Activated CD4-positive, alpha-beta T cell treated with anti-CD3 and anti-CD28 coated beads for 36 hours (primary cell): Measurements from ENCODE around the gene MKNK1. TPM values are rescaled to one million over a fixed set of nuclear protein-coding genes. Genes with fewer than 3 reads are reported as not detected.

Source experiments
- ATAC-seq: fragments of 200-7000 bp; cut with Tn5 transposase; one replicate; pipeline ENCODE4 v1.10.0; 2021; ENCODE audit warnings: mild to moderate bottlenecking, moderate library complexity
- CTCF ChIA-PET: fragments of 350-600 bp; sonication (Branson Sonifier 250); formaldehyde crosslinking; loops from one replicate; lab custom pipeline; 2021; ENCODE audit warnings: antibody characterized with exemption; lab: Charles Lee
- POLR2A ChIA-PET: fragments of 350-600 bp; sonication (Branson Sonifier 250); formaldehyde crosslinking; loops from one replicate; lab custom pipeline; 2021; ENCODE audit warnings: antibody characterized with exemption, inconsistent platforms; lab: Charles Lee
- DNase-seq: peaks from one replicate; pipeline ENCODE4 v3.0.0-alpha.2; 2020
- H3K27ac Mint-ChIP-seq: one replicate; pipeline ENCODE4 v1.8.0; 2021; ENCODE audit warnings: mixed read lengths
- H3K27me3 Mint-ChIP-seq: one replicate; pipeline ENCODE4 v1.8.0; 2021; ENCODE audit warnings: mixed read lengths
- H3K36me3 Mint-ChIP-seq: one replicate; pipeline ENCODE4 v1.8.0; 2021; ENCODE audit warnings: low read depth, mixed read lengths
- H3K4me1 Mint-ChIP-seq: one replicate; pipeline ENCODE4 v1.8.0; 2021; ENCODE audit warnings: mixed read lengths
- H3K4me3 Mint-ChIP-seq: one replicate; pipeline ENCODE4 v1.8.0; 2021; ENCODE audit warnings: mild to moderate bottlenecking, moderate library complexity, mixed read lengths
- H3K9me3 Mint-ChIP-seq: one replicate; pipeline ENCODE4 v1.8.0; 2021; ENCODE audit warnings: low read depth, mixed read lengths
- intact Hi-C, 2 experiments: fragments of 100-400 bp; cut with DNase I in 1 of 2; cut with micrococcal nuclease in 1 of 2; formaldehyde crosslinking; loops; one replicate each; pipeline versions ENCODE4 v1.14.2 to v1.15.1; 2022 to 2024; cut with DNase I, micrococcal nuclease
- total RNA-seq, 2 experiments: library from RNA; stranded (reverse); gene quantifications; one replicate each; pipeline ENCODE4 v1.2.3, GENCODE V29; 2021

Gene MKNK1
- total RNA-seq, 2 experiments from 2014 or later = 27.8 to 31.0 TPM

GRCh38 chr1:46612937-46613660, 9.0 kb upstream of the MKNK1 start:
- POLR2A ChIA-PET = interaction anchor here (0.6 kb wide), 1 partner anchor 139 kb away, joined by 3 read pairs; no protein-coding TSS in a partner anchor
- ATAC-seq = no peak
- Mint-ChIP-seq H3K9me3 (no peaks in the 10 kb centered on the region), H3K27me3 (no peaks in the 10 kb centered on the region), H3K27ac (peak overlapping the region; percentile 29), H3K36me3 (peaks cover 12% of the 10 kb centered on the region), H3K4me3 (no peak overlapping the region), H3K4me1 (peaks cover 48% of the 10 kb centered on the region)
- intact Hi-C loops = no loop called here
- DNase-seq = no peak
- CTCF ChIA-PET = interaction anchor here (1.1 to 5.6 kb wide), 3 partner anchors 8 to 11 kb away, joined by 3 to 47 read pairs (median 3); partner anchors contain the start of gene MKNK1

- DNase-seq (no peak), ATAC-seq (no peak)
- no peaks in the 10 kb centered on the region for H3K9me3 Mint-ChIP-seq
- H3K36me3 Mint-ChIP-seq = peaks cover 12% of the 10 kb centered on the region
- peaks cover 41% of the 10 kb centered on the region for H3K4me1 Mint-ChIP-seq
- no peak overlapping the region for H3K27ac Mint-ChIP-seq
- no peaks in the 10 kb centered on the region for H3K27me3 Mint-ChIP-seq
- no peak overlapping the region for H3K4me3 Mint-ChIP-seq
- CTCF ChIA-PET = no interaction called here
- intact Hi-C loops = no loop called here
- POLR2A ChIA-PET = no interaction called here
Observed at GRCh38 chr1:46611691-46612221, 7.7 kb upstream of the MKNK1 start.

DNA sequence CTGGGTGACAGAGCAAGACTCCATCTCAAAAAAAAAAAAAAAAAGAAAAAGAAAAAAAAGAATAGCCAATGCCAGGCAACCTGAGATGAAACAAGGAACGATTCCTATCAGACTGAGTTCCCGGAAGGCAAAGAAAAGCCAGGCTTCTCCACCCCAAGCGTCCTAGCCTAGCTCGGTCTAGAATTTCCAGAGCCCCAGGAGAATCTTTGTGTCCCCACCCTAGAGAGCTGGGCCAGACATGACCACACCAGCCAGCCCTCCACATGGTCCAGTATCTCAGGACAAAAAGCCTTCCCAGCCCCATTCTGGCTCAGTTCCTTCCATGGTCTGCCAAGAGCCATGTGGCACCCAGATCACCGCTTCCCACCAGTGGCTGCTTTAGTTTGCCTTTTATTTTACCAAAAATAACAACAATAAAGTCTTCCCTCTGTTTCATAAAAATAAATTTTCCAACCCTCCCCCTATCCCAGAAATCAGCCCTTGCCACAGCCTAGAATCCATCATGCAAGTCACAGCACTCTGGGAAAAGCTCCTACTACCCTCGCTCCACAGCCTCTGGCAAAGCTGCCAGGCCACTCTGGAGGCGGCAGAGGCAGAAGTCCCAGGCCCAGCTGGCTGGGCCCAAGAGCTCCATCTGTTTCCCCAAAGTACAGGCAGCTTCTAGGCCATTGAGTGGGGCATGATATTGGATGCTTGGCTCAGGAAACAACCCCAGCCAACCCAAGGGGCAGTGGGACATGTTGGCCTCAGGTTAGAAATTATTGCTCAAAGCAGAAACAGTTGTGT, 3.5 kb upstream of the MKNK1 start:
- H3K27ac Mint-ChIP-seq = no peak overlapping the region
- peaks cover 35% of the 10 kb centered on the region for H3K4me1 Mint-ChIP-seq
- intact Hi-C loops = loop anchor here in 1 of 2 experiments (10.0 kb wide), 2 partner anchors 727 to 923 kb away; partner anchors contain the start of genes CMPK1, GPBP1L1 and TMEM69
- ChIA-PET CTCF (interaction anchor here (0.6 to 5.4 kb wide), 2 partner anchors 8 to 65 kb away, joined by 3 to 47 read pairs; partner anchors contain the start of gene MOB3C), POLR2A (no interaction called here)
- ATAC-seq = no peak
- H3K4me3 Mint-ChIP-seq = no peak overlapping the region
- H3K27me3 Mint-ChIP-seq = no peaks in the 10 kb centered on the region
- no peak for DNase-seq
- no peaks in the 10 kb centered on the region for H3K9me3 Mint-ChIP-seq
- H3K36me3 Mint-ChIP-seq = peaks cover 10% of the 10 kb centered on the region

DNA sequence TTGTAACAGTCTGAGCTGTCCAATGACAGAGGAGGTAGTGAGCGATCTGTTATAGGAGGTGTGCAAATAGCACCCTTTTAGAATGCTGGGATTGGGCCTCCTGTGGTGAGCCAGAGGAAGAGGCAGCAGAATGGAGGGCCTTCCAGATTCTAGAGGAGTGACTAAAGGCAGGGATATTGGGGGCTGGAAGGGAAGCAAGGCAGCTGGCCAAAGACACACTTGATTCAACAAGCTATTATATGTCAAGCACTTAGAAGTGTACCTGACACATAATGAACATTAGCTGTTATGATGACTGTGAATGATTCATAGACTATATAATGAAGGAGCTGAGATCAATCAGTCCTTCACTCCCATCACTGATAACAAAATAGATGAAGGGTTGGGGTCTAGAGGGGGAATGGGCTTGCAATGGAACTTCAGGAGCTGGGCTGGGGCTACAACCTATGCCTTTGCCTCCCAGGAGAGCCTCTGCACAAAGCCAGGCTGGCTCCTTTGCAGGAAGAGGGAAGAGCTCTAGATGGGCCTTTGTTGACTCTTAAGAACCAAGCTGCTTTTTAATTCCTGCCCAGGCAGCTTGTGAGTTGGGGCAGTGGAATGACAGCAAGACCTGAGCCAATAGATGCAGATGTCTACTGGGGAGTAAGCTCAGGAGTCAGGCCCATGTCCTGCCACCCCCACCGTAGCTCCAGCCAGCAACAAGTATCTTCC, 2.3 kb upstream of the MKNK1 start:
- no peak overlapping the region for H3K27ac Mint-ChIP-seq
- no peaks in the 10 kb centered on the region for H3K9me3 Mint-ChIP-seq
- ChIA-PET POLR2A (no interaction called here), CTCF (interaction anchor here (1.2 to 5.4 kb wide), 2 partner anchors 10 to 120 kb away, joined by 3 to 47 read pairs; partner anchors contain the start of gene MOB3C)
- no peak for ATAC-seq
- no peak overlapping the region for H3K4me3 Mint-ChIP-seq
- no peaks in the 10 kb centered on the region for H3K27me3 Mint-ChIP-seq
- no peak for DNase-seq
- H3K4me1 Mint-ChIP-seq = peaks cover 43% of the 10 kb centered on the region
- H3K36me3 Mint-ChIP-seq = peaks cover 12% of the 10 kb centered on the region
- intact Hi-C loops = loop anchor here in 1 of 2 experiments (10.0 kb wide), 2 partner anchors 728 to 922 kb away; partner anchors contain the start of genes CMPK1, GPBP1L1 and TMEM69

DNA sequence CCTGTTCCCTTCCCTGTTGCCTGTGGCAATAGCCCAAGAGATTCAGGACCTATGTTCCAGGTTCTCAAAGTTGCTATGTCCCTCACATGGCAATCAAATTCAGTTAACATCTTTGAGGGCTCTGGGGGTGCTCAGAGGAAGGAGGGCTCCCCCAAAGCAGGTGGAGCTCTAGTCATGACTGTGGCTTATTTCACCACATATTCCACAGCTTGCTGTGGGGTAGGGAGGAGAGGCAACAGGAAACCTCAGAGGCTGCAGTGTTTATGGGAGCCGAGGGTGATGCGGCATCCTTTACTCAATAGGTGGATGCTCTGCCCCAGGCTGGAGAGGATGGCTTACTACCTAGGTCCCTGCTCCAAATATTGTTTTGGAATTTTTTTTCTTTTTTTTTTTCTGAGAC, 1.2 kb upstream of the MKNK1 start:
- H3K36me3 Mint-ChIP-seq = peaks cover 11% of the 10 kb centered on the region
- DNase-seq = no peak
- H3K4me3 Mint-ChIP-seq = peak overlapping the region; percentile 87
- POLR2A ChIA-PET = interaction anchor here (1.4 to 2.4 kb wide), 2 partner anchors 11 to 112 kb away, joined by 3 to 19 read pairs; partner anchors contain the start of gene MOB3C
- CTCF ChIA-PET = interaction anchor here (0.6 to 5.4 kb wide), 4 partner anchors 11 to 103 kb away, joined by 3 to 47 read pairs (median 4); partner anchors contain the start of gene MOB3C
- no peaks in the 10 kb centered on the region for H3K27me3 Mint-ChIP-seq
- H3K27ac Mint-ChIP-seq = peak overlapping the region; percentile 82
- H3K9me3 Mint-ChIP-seq = no peaks in the 10 kb centered on the region
- no peak for ATAC-seq
- intact Hi-C loops = loop anchor here in 1 of 2 experiments (10.0 kb wide), 2 partner anchors 730 to 920 kb away; partner anchors contain the start of genes CMPK1, GPBP1L1 and TMEM69
- H3K4me1 Mint-ChIP-seq = peaks cover 44% of the 10 kb centered on the region

DNA sequence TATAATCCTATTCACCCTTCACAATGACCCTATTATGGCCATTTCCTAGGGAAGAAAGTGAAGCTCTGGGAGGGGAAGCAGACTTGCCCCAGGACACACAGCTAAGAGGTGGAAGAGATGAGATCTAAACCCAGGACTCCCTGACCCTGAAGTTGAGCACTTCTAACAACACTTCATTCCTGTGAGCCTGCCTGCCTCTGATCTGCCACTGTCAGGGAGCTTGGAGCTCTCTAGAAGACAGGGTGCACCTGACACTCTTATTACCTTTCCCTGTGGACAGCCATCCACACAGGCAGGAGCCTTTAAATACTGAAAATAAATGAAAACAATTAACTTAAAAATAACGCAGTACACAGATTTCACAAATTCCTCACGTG, 599 bp downstream of the MKNK1 start:
- Mint-ChIP-seq H3K9me3 (no peaks in the 10 kb centered on the region), H3K36me3 (peaks cover 7% of the 10 kb centered on the region), H3K4me3 (peak overlapping the region; percentile 87), H3K4me1 (peaks cover 58% of the 10 kb centered on the region), H3K27ac (peak overlapping the region; percentile 82), H3K27me3 (no peaks in the 10 kb centered on the region)
- ATAC-seq (no peak), DNase-seq (no peak)
- intact Hi-C loops = loop anchor here in 1 of 2 experiments (10.0 kb wide), 2 partner anchors 731 to 919 kb away; partner anchors contain the start of genes CMPK1, GPBP1L1 and TMEM69
- CTCF ChIA-PET = interaction anchor here (1.0 to 5.4 kb wide), 5 partner anchors 13 to 263 kb away, joined by 3 to 47 read pairs (median 5); partner anchors contain the start of genes MOB3C and NSUN4
- POLR2A ChIA-PET = interaction anchor here (1.0 to 2.4 kb wide), 3 partner anchors 11 to 107 kb away, joined by 4 to 19 read pairs (median 6); partner anchors contain the start of gene MOB3C

DNA sequence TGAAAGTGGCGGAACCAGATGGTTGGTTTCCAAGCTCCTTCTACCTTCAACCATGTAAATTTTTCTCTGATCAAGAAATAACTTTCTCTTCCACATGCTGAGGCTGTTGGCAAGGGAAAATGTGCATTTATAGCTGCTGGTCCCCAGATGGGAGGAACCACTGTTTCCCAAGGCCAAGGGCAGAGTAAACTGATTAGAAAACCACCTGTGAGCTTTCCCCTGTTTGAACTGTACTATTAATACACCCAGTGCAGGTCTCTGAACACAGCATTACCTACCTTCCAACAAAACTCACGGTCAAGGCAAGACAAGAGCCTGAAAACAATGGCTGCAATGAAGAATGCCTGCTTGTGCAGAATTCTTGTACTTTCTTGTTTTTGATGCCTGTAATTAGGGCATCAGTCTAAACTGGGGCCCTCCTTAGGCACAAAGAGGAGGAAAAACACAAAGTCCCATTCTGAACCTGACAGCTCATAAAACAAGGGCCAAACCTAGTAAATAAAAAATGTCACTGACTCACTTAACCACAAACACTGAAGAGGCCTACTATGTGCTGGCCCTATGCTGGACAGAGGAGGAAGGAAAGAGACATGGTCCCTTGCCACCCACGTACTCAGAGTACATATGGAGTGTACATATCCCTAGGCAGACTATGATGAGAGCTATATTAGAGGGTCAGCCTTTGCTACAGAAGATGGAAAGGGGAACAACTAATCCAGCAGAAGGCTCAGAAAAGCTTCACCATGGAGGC, 2.6 kb downstream of the MKNK1 start:
- ATAC-seq (no peak), DNase-seq (no peak)
- Mint-ChIP-seq H3K9me3 (no peaks in the 10 kb centered on the region), H3K27ac (no peak overlapping the region), H3K4me1 (peaks cover 58% of the 10 kb centered on the region), H3K36me3 (peaks cover 5% of the 10 kb centered on the region), H3K27me3 (no peaks in the 10 kb centered on the region), H3K4me3 (no peak overlapping the region)
- POLR2A ChIA-PET = interaction anchor here (0.5 kb wide), 1 partner anchor 297 kb away, joined by 8 read pairs; no protein-coding TSS in a partner anchor
- intact Hi-C loops = loop anchor here in 1 of 2 experiments (10.0 kb wide), 2 partner anchors 733 to 917 kb away; partner anchors contain the start of genes CMPK1, GPBP1L1 and TMEM69
- CTCF ChIA-PET = interaction anchor here (0.6 to 1.2 kb wide), 3 partner anchors 12 to 58 kb away, joined by 3 read pairs; no protein-coding TSS in a partner anchor

GRCh38 chr1:46599059-46599970, 4.8 kb downstream of the MKNK1 start:
- H3K27me3 Mint-ChIP-seq = no peaks in the 10 kb centered on the region
- no peak overlapping the region for H3K27ac Mint-ChIP-seq
- no peak for ATAC-seq
- H3K4me3 Mint-ChIP-seq = no peak overlapping the region
- ChIA-PET CTCF (interaction anchor here (0.6 to 1.1 kb wide), 2 partner anchors 9 to 157 kb away, joined by 3 to 5 read pairs; no protein-coding TSS in a partner anchor), POLR2A (no interaction called here)
- DNase-seq = no peak
- intact Hi-C loops = no loop called here
- peaks cover 7% of the 10 kb centered on the region for H3K36me3 Mint-ChIP-seq
- H3K9me3 Mint-ChIP-seq = no peaks in the 10 kb centered on the region
- peaks cover 56% of the 10 kb centered on the region for H3K4me1 Mint-ChIP-seq

GRCh38 chr1:46596846-46597245, 7.2 kb downstream of the MKNK1 start:
- Mint-ChIP-seq H3K27me3 (no peaks in the 10 kb centered on the region), H3K9me3 (no peaks in the 10 kb centered on the region), H3K27ac (no peak overlapping the region), H3K36me3 (peaks cover 22% of the 10 kb centered on the region), H3K4me1 (peaks cover 41% of the 10 kb centered on the region), H3K4me3 (no peak overlapping the region)
- ChIA-PET CTCF (interaction anchor here (0.6 to 0.9 kb wide), 2 partner anchors 15 to 71 kb away, joined by 3 to 4 read pairs; no protein-coding TSS in a partner anchor), POLR2A (no interaction called here)
- no peak for DNase-seq
- intact Hi-C loops = no loop called here
- no peak for ATAC-seq
